GM18858 (cell line): Measurements from ENCODE around the gene CHIT1.

Experiments
- ATAC-seq: cut with Tn5 transposase; IDR thresholded peaks from one replicate; pipeline ENCODE4 v1.9.1; 2021; ENCODE audit not compliant: unreplicated experiment

The CHIT1 gene

GRCh38 chr1:203229471-203230135 is at the start of gene CHIT1:
Gene CHIT1 (minus strand): TSS chr1:203229673. CDS start chr1:203229636, 37 bp downstream.
- no peak for ATAC-seq

GRCh38 chr1:203278885-203279406 is 49.5 kb upstream of the CHIT1 start:
- ATAC-seq, result no peak

- ATAC-seq, result no peak
Measured at GRCh38 chr1:203278082-203278884, 48.8 kb upstream of the CHIT1 start.

- no peak for ATAC-seq
Measured at GRCh38 chr1:203276916-203277545, 47.6 kb upstream of the CHIT1 start.

- no peak for ATAC-seq
Measured at GRCh38 chr1:203276408-203276807, 46.9 kb upstream of the CHIT1 start.

- ATAC-seq, result no peak
Measured at GRCh38 chr1:203275656-203276272, 46.3 kb upstream of the CHIT1 start.

- ATAC-seq, result no peak
Measured at GRCh38 chr1:203274603-203275381, 45.3 kb upstream of the CHIT1 start.

GRCh38 chr1:203273869-203274602 is 44.6 kb upstream of the CHIT1 start:
- ATAC-seq, result no peak

- ATAC-seq, result peak; percentile 38
Measured at GRCh38 chr1:203273206-203273868, 43.9 kb upstream of the CHIT1 start.

GRCh38 chr1:203272633-203273205 is 43.2 kb upstream of the CHIT1 start:
- no peak for ATAC-seq

- ATAC-seq, result no peak
Measured at GRCh38 chr1:203271962-203272632, 42.6 kb upstream of the CHIT1 start.

GRCh38 chr1:203271018-203271743 is 41.7 kb upstream of the CHIT1 start:
- no peak for ATAC-seq

- ATAC-seq, result no peak
Measured at GRCh38 chr1:203270448-203270847, 41.0 kb upstream of the CHIT1 start.

GRCh38 chr1:203269654-203270020 is 40.2 kb upstream of the CHIT1 start:
- no peak for ATAC-seq

- no peak for ATAC-seq
Measured at GRCh38 chr1:203268901-203269653, 39.6 kb upstream of the CHIT1 start.

- ATAC-seq, result no peak
Measured at GRCh38 chr1:203267912-203268311, 38.4 kb upstream of the CHIT1 start.

- ATAC-seq, result no peak
Measured at GRCh38 chr1:203267347-203267846, 37.9 kb upstream of the CHIT1 start.
